HG03442 (cell line): ENCODE data around the gene GPANK1.
A peak's percentile ranks its signal among the peaks of the same experiment; 100 is the strongest.

Experiments used
- ATAC-seq: cut with Tn5 transposase; IDR thresholded peaks from one replicate; pipeline ENCODE4 v1.9.1; 2021; ENCODE audit warnings: mild to moderate bottlenecking, moderate library complexity; ENCODE audit not compliant: unreplicated experiment

The GPANK1 gene

GRCh38 chr6:31663961-31664789 is 622 bp downstream of the GPANK1 start:
- ATAC-seq: no peak

- no peak for ATAC-seq
These were observed 1.5 kb downstream of the GPANK1 start for GRCh38 chr6:31663126-31663960.

DNA sequence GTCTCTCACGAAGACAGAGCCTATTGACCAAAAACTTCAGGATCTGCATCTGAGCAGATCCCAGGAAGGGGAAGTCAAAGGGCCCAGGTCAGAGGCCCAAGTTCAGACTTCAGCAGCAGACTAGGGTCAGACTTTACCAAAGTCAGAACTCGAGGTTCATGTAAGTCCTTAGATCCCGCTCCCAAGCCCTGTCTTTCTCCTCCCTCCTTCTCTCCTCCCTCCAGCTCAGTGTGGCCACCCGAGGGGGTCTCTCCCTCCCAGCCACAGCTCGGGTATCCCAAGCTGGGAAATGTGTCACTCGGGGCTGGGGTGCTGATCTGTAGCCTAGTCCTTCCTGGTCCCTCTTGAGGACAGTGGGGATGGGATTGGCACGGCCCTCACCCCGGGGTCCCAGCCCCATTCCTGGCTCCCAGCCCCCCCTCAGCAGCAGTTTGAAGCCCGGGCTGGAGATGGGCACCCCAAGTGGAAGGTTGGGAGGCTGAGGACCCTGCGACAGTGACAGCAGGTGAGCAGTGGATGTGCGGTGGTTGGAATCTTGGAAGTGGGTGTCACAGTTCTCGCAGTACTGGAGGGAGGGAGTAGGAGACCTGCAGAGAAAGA is 2.6 kb downstream of the GPANK1 start:
- no peak for ATAC-seq

- no peak for ATAC-seq
These were observed 3.3 kb downstream of the GPANK1 start for GRCh38 chr6:31661262-31662123.

GRCh38 chr6:31660381-31661261 is 4.2 kb downstream of the GPANK1 start, which contains the start of gene C6orf47:
TSS of gene C6orf47 (minus strand) at chr6:31660778. CDS start at chr6:31659947, 831 bp downstream.
- no peak for ATAC-seq

GRCh38 chr6:31659649-31660380 is 5.0 kb downstream of the GPANK1 start:
- no peak for ATAC-seq

GRCh38 chr6:31658983-31659648 is 5.7 kb downstream of the GPANK1 start:
- ATAC-seq: no peak

DNA sequence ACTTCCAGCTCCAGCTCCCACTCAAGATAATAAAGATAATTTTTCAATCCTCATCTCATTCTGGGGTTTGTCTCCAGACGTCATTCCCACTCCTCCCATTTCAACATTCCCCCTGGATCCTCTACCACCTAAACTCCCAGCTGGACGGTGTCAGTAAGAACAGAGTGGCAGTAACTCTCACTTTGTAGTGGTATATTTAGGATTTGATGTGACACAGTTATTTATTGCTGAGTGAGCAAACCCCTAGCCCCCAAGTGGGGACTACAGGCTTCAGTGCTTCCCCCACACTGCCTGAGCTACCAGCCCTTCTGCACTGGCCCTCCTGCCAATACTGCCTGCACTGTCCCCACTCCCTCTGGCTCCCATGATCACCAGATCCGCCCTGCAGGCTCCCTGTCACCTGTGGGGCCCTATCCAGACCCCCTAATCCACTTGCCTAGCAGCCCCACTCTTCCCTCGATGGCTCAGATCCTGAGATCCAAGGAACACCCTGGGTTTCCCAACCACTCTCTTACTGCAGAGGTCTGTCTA is 6.6 kb downstream of the GPANK1 start:
- no peak for ATAC-seq

GRCh38 chr6:31657406-31658157 is 7.2 kb downstream of the GPANK1 start:
- ATAC-seq: no peak

- ATAC-seq: no peak
These were observed 9.2 kb downstream of the GPANK1 start, which contains the start of gene APOM for GRCh38 chr6:31655349-31656237. TSS of gene APOM (plus strand) at chr6:31655894. CDS start at chr6:31655967, 73 bp downstream.

DNA sequence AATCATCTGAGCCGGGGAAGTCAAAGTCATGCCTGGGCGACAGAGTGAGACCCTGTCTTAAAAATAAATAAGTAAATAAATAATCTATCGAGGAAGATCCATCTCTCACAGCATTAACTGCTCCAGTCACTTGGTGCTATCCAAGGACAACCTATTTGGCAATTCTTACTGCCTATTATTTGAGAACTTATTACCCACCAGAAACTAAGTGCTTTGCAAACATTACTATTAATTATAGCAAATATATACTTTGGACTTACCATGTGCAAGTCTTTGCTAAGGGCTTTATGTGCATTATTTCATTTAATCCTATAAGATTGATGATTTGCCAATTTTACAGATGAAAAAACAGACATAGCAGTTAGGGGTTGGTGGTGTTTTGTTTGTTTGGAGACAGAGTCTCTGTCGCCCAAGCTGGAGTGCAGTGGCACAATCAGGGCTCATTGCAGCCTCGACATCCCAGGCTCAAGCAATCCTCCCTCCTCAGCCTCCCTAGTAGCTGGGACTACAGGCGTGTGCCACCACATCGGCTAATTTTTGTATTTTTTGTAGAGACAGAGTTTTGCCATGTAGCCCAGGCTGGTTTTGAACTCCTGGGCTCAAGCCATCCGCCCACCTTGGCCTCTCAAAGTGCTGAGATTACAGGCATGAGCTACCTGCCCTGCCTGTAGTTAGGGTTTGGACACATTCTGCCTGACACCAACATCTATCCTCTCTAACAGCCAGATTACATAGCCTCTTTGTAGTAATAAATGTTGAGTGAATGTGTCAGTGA is 10.0 kb downstream of the GPANK1 start:
- no peak for ATAC-seq

- peak; percentile 38 for ATAC-seq
These were observed 11.7 kb downstream of the GPANK1 start for GRCh38 chr6:31652925-31653724.

DNA sequence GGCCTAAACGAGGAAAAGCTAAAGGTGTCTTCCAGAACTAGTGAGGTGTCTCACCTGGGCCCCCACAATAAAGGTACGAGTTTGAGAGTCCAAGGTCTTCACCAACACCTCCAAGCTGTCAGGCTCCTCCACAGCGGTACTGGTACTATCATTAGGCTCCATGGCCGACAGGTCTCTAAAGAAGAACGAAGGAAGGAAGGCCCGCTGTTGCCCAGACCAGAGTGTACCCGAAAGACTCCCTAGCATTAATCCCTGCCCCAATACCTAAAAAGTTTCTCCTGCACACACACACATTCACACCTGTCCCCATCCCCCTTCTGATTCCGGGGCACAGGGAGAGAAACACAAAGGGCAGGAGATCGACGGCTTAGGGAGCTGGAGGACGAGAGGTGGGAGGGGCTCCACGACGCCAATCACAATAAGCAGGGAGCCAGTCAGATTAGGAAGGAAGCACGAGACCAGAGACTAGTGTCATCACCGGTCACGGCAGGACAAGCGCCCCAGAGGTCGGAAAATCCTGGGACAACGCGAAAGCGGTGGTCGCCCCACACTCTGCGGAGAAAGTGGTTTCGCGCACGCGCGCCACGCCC is 13.1 kb downstream of the GPANK1 start:
- ATAC-seq: peak; percentile 40

DNA sequence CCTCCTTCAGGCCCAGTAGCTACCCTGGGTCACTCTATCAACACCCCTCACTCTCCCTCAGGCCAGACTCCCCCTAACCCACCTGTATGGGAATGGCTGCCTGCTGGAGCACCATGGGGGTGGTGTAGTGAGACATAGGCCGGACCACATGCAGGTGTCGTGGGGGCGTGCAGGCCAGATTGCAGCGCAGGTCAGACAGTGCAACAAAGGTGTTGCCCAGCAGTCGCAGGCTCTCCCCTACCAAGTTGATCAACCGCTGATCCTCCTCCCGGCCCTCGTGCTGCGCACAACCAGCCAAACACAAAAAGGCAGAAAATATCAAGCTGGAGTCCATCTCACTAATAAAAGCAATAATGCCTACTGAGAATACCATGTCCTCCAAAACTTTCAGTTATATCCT is 19.5 kb downstream of the GPANK1 start:
- no peak for ATAC-seq
